Measurements from ENCODE around the gene SOX6.
"Not testable (repeated sequence)": the region's sequence is repeated elsewhere in the genome, so short reads cannot be mapped to it uniquely, and the experiment has no call there.

SOX6 gene

GRCh38 chr11:16154715-16155396 is 201.5 kb downstream of the SOX6 start:
- DNase-seq (ENCODE audit: low read depth in 1 of 2, low spot score in 1 of 2): no peak

GRCh38 chr11:16153951-16154350 is 202.4 kb downstream of the SOX6 start:
- no peak for DNase-seq (ENCODE audit: low read depth in 1 of 2, low spot score in 1 of 2)

- no peak for DNase-seq (ENCODE audit: low read depth in 1 of 2, low spot score in 1 of 2)
These were observed 205.2 kb downstream of the SOX6 start for GRCh38 chr11:16151138-16151537.

DNA sequence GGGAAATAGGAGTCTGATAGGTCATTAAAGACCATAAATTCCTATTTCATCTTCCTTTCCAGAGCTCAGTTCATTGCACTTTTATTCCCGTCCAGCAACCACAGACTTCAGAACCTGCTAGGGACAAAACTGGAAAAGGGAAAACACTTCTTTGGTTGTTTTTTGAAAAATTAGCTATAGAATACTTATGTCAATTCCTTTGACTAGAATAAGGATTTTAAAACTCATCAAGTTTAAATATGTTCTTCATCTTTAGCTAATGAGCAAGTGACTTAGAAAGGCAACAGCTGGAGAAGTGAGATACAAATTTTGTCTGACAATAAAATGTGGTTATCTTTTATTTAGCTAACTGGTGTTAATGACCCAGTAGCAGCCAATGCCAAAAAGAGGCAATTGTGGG is 206.9 kb downstream of the SOX6 start:
- no peak for DNase-seq (ENCODE audit: low read depth in 1 of 2, low spot score in 1 of 2)

- no peak for DNase-seq (ENCODE audit: low read depth in 1 of 2, low spot score in 1 of 2)
These were observed 207.9 kb downstream of the SOX6 start for GRCh38 chr11:16148301-16148931.

- not testable (repeated sequence) for DNase-seq (ENCODE audit: low read depth in 1 of 2, low spot score in 1 of 2)
These were observed 209.4 kb downstream of the SOX6 start for GRCh38 chr11:16146980-16147379.

- DNase-seq (ENCODE audit: low read depth in 1 of 2, low spot score in 1 of 2): not testable (repeated sequence)
These were observed 214.7 kb downstream of the SOX6 start for GRCh38 chr11:16141614-16142013.

DNA sequence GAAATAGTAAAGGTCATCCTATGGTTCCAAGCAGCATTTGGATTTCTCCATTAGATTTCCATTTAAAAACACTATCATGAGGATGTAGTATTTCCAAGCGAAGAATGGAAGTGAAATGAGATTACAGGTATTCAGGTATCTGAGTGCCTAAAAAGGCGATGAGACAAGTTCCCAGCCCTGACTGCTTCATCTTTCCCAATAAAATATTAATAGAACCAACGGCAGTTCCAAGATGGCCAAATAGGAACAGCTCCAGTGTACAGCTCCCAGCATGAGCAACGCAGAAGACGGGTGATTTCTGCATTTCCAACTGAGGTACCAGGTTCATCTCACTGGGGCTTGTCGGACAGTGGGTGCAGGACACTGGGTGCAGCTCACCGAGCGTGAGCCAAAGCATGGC is 215.2 kb downstream of the SOX6 start:
- DNase-seq (ENCODE audit: low read depth in 1 of 2, low spot score in 1 of 2): not testable (repeated sequence)

- DNase-seq (ENCODE audit: low read depth in 1 of 2, low spot score in 1 of 2): no peak
These were observed 219.5 kb downstream of the SOX6 start for GRCh38 chr11:16136792-16137390.

DNA sequence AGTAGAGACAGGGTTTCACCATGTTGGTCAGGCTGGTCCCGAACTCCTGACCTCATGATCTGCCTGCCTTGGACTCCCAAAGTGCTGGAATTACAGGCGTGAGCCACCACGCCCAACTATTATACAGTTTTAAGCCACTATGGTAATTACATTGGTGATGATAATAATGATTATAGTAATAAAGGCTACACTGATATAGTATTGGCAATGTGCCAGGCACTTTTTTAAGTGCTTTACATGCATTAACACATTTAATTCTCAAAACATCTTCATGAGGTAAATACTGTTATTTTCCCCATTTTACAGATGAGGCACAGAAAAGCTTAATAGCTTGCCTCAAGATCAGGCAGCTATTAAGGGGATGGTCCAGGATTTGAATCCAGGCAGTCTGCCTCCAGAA is 222.5 kb downstream of the SOX6 start:
- no peak for DNase-seq (ENCODE audit: low read depth in 1 of 2, low spot score in 1 of 2)

GRCh38 chr11:16127732-16128131 is 228.6 kb downstream of the SOX6 start:
- DNase-seq (ENCODE audit: low read depth in 1 of 2, low spot score in 1 of 2): no peak

DNA sequence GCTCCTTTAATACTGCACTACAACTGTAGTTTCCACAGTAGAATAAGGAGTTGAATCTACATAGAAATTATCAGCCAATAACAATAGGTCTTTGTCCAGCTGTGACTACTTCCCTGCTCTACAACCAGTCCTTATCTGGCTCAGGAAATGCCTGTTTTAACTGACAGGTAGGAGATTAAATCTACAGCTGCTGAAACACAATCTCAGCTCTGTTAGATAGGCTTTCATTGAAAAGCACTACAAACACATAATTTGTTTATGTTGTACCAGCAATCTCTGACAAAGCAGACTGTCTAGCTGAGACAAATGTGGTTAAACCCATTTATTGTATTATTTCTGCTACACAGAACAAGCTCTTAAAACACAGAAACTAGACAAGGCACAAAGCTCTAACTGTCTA is 230.0 kb downstream of the SOX6 start:
- DNase-seq (ENCODE audit: low read depth in 1 of 2, low spot score in 1 of 2): no peak

DNA sequence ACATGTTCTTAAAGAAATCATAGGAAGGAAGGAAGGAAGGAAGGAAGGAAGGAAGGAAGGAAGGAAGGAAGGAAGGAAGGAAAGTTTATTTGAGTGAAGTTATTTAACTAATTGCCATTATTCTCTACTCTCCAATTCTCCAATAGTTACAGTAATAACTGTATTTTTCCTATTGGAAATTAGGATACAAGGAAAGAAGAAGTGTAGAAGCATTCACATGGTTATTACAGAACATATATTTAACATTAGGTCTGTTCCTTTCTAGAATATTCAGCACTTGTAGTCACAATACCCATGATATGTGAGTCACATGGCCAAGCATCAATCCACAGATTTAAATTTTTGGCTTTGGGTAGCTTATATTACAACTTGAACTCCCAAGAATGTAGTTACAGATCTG is 230.6 kb downstream of the SOX6 start:
- no peak for DNase-seq (ENCODE audit: low read depth in 1 of 2, low spot score in 1 of 2)

DNA sequence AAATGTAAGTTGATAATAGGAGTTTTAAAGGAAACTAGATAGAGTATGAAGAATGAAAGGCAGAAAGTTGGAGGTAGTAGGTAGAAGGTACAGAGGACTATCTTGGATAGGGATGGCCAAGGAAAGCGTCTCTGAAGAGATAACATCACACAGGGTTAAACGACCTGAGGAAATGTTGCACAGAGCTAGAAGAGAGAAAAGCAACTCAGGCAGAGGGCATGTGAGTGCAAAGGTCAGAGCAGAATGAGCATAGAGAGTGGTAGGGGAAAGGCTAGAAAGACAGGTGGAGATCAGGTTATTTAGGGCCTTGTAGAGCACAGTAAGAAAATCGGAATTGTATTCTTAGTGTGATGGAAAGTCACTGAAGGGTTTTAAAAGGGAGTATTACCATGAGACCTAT is 232.0 kb downstream of the SOX6 start:
- DNase-seq (ENCODE audit: low read depth in 1 of 2, low spot score in 1 of 2): no peak

GRCh38 chr11:16121853-16122252 is 234.5 kb downstream of the SOX6 start:
- no peak for DNase-seq (ENCODE audit: low read depth in 1 of 2, low spot score in 1 of 2)

DNA sequence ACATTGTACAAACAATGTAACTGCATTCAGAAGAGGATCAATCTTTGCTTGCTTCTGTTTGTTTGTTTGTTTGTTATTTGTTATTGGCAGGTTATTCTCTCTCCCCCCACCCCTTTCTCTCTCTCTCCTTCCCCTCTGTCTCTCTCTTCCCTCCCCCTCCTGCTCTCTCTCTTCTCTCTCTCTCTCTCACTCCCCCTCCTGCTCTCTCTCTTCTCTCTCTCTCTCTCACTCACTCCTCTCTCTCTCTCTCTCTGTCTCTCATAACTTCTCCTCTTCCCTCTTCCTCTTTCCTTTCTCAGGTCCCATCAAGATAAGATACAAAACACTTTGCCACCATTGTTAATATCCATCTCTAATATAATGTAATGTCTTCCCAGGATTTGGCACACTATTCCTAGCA is 236.3 kb downstream of the SOX6 start:
- DNase-seq (ENCODE audit: low read depth in 1 of 2, low spot score in 1 of 2): no peak

DNA sequence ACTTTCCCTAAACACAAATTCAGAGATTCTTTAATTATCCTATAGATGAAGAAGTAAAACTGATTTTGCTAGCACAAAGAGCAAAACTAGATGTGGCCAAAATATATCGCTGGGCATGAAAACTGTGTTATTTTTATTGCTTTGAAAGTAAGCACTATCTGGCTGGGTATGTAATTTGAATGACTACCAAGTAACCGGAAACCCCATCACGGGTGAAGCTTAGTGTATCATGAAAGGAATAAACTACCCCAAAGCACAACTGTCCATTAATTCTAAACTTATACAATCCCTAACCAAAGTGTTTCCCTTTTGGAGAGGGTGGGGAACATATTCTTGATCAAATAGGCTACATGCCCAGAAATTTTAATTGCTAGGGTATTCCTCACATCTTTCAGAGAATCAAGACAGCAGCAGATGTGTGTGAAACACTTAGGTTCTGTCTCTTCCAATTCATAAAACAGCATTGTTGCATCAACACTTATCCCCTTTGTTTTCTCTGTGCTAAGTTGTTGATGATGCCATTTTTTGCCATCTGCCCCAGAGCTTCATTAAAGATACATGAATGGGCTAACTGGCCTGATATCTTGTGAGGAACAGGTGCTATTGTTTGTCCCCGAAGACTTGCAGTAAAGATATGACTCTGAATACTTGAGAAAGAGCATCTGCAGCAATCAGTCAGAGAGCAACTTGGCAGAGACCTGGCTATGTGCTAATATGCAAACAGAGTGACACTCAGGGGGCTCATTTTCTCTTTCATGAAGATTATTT is 238.2 kb downstream of the SOX6 start:
- no peak for DNase-seq (ENCODE audit: low read depth in 1 of 2, low spot score in 1 of 2)

DNA sequence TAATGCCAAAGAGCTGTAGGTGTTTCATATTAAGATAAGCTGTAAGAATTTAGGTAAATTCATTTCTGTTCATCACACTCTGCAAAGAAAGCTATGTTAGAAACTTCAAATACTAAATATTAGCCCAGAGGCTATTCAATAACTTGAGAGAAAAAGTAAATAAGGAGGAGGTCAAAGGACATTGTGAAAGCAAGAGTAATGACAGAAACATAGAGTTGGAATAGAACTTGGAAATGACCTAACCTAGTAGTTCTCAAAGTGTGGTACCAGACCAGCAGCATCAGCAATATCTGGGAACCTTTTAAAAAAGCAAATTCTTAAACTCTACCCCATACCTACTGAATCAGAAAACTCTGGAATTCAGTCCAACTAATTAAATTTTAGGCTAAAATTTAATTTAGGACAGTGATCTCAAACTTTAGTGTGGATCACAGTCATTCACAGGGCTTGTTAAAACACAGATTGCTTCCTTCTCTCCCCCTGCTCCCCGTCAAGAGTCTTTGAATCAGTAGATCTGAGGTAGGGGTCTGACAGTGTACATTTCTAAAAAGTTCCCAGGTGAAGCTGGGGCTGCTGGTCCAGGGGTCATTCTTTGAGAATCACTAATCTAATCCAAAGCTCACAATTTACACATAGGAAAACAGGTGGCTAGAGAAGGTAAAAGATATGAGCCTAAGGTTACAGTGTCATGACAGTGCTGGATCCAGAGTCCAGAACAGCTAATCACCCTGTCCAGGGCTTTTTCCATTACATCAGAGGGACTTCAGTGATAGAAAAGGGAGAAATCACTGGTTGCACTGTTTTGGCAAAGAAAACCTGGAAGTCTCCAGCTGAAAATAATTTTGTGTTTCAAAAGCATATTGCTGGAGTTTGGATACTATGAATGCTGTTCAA is 241.1 kb downstream of the SOX6 start:
- no peak for DNase-seq (ENCODE audit: low read depth in 1 of 2, low spot score in 1 of 2)

- DNase-seq (ENCODE audit: low read depth in 1 of 2, low spot score in 1 of 2): no peak
These were observed 241.9 kb downstream of the SOX6 start for GRCh38 chr11:16114431-16114830.

DNA sequence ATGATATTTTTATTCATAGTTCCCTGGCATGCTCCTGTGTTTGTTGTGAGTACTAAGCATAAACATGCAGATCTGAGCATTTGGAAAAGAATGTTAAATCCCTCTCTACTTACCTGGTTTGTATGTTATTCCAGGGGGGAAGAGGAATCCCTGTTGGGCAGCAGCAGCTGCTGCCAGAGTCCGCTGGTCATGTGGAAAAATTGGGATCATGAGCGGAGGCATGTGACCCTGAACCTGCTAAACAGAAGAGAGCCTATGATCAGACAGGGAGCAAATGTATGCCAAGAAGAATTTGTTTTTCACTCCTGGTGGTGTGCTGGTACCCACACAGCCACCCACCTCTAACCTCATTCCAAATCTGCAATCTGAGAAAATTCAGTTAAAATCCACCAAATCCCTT is 244.7 kb downstream of the SOX6 start:
- DNase-seq (ENCODE audit: low read depth in 1 of 2, low spot score in 1 of 2): no peak

DNA sequence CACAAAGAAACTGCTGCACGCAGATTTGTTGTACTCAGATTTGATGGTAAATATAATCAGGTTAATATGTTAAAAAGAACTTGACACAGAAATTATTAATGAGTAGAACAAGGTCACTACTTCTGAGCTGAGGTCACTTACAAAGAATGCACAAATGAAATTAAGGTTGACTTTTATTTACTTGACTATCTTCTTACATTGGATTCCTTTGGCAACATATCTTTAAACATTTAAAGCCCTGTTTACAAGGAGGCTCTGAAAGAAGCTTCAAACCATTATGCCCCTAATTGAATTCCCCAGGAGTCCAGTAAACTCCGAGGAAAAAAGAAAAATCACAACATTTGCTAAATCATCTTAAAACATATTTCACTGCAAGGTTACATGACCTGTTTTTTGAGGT is 245.5 kb downstream of the SOX6 start:
- DNase-seq (ENCODE audit: low read depth in 1 of 2, low spot score in 1 of 2): no peak
